GM18858 (cell line): ENCODE data around the gene GDAP1L1.
"Not testable (repeated sequence)": the region's sequence is repeated elsewhere in the genome, so short reads cannot be mapped to it uniquely, and the experiment has no call there.

Experiments
- ATAC-seq: cut with Tn5 transposase; IDR thresholded peaks from one replicate; pipeline ENCODE4 v1.9.1; 2021; ENCODE audit not compliant: unreplicated experiment

GDAP1L1 gene

GRCh38 chr20:44219170-44219730 is 27.9 kb upstream of the GDAP1L1 start:
- ATAC-seq, result no peak

- ATAC-seq, result no peak
These were observed 27.3 kb upstream of the GDAP1L1 start for GRCh38 chr20:44219791-44220190.

- no peak for ATAC-seq
These were observed 25.6 kb upstream of the GDAP1L1 start for GRCh38 chr20:44221368-44221954.

GRCh38 chr20:44222027-44222426 is 25.1 kb upstream of the GDAP1L1 start:
- no peak for ATAC-seq

- no peak for ATAC-seq
These were observed 24.3 kb upstream of the GDAP1L1 start for GRCh38 chr20:44222633-44223368.

- no peak for ATAC-seq
These were observed 23.4 kb upstream of the GDAP1L1 start for GRCh38 chr20:44223721-44224120.

- ATAC-seq, result no peak
These were observed 22.5 kb upstream of the GDAP1L1 start for GRCh38 chr20:44224637-44225036.

GRCh38 chr20:44228465-44229258 is 18.4 kb upstream of the GDAP1L1 start:
- ATAC-seq, result no peak

- ATAC-seq, result no peak
These were observed 15.9 kb upstream of the GDAP1L1 start for GRCh38 chr20:44231193-44231592.

GRCh38 chr20:44231713-44232468 is 15.2 kb upstream of the GDAP1L1 start:
- ATAC-seq, result no peak

GRCh38 chr20:44232469-44232856 is 14.6 kb upstream of the GDAP1L1 start:
- not testable (repeated sequence) for ATAC-seq

- ATAC-seq, result no peak
These were observed 13.6 kb upstream of the GDAP1L1 start for GRCh38 chr20:44233436-44234016.

GRCh38 chr20:44234566-44235317 is 12.4 kb upstream of the GDAP1L1 start:
- ATAC-seq, result no peak

GRCh38 chr20:44235702-44236101 is 11.4 kb upstream of the GDAP1L1 start:
- no peak for ATAC-seq

GRCh38 chr20:44236840-44237239 is 10.3 kb upstream of the GDAP1L1 start:
- not testable (repeated sequence) for ATAC-seq

GRCh38 chr20:44241796-44242195 is 5.3 kb upstream of the GDAP1L1 start:
- no peak for ATAC-seq

- ATAC-seq, result no peak
These were observed 1.1 kb upstream of the GDAP1L1 start for GRCh38 chr20:44245977-44246376.

- no peak for ATAC-seq
These were observed 690 bp downstream of the GDAP1L1 start for GRCh38 chr20:44247586-44248409.

- no peak for ATAC-seq
These were observed 1.3 kb downstream of the GDAP1L1 start for GRCh38 chr20:44248410-44248759.
